Measurements from ENCODE around the gene CUEDC1. TPM values are rescaled to one million over a fixed set of nuclear protein-coding genes. Genes with fewer than 3 reads are reported as not detected.

CUEDC1 gene
- total and polyA plus RNA-seq, 2 of the 13 experiments (the other 11 are each of a cell fraction or from before 2014, with no cell fraction given): 7.4 to 12.9 TPM

- TF ChIP-seq ZNF512B (CRISPR knock-in tag; IDR thresholded peaks at IDR 0.05; ENCODE audit: borderline replicate concordance) (no peak), HCFC1 (IDR thresholded peaks at IDR 0.05; ENCODE audit: low read depth, low read length) (no peak), ZNF605 (CRISPR knock-in tag; IDR thresholded peaks at IDR 0.05) (peak; percentile 46; the same call in 1 of the 2 replicates), IRF2 (CRISPR knock-in tag; IDR thresholded peaks at IDR 0.05) (0 out of 2 replicates have a peak, but pooled peaks have one; percentile 17), KDM5A (IDR thresholded peaks at IDR 0.05; ENCODE audit: borderline replicate concordance, low read length) (no peak), DPF2 (CRISPR knock-in tag; IDR thresholded peaks at IDR 0.05; ENCODE audit: borderline replicate concordance, low read depth) (no peak), MAZ (IDR thresholded peaks at IDR 0.05; ENCODE audit: borderline replicate concordance, low read depth, low read length) (no peak), MAZ (CRISPR knock-in tag; IDR thresholded peaks at IDR 0.05; ENCODE audit: low read depth) (0 out of 2 replicates have a peak, but pooled peaks have one; percentile 12), ZZZ3 (CRISPR knock-in tag; IDR thresholded peaks at IDR 0.05; ENCODE audit: borderline replicate concordance) (peak; percentile 66; the same call in 1 of the 2 replicates), ZMAT3 (CRISPR knock-in tag; conservative IDR thresholded peaks at IDR 0.05) (no peak), RELA (CRISPR knock-in tag; IDR thresholded peaks at IDR 0.05) (no peak), HNRNPK (IDR thresholded peaks at IDR 0.05; ENCODE audit: low read depth, low read length, poor library complexity, severe bottlenecking) (no peak), SNAI1 (CRISPR knock-in tag; IDR thresholded peaks at IDR 0.05; ENCODE audit: borderline replicate concordance) (no peak), MIER2 (CRISPR knock-in tag; IDR thresholded peaks at IDR 0.05) (peak; percentile 76; the same call in 1 of the 2 replicates), HOXD1 (CRISPR knock-in tag; IDR thresholded peaks at IDR 0.05) (no peak), NR2C2 (CRISPR knock-in tag; IDR thresholded peaks at IDR 0.05; ENCODE audit: borderline replicate concordance) (peak; percentile 65; the same call in 1 of the 2 replicates), IKZF4 (CRISPR knock-in tag; IDR thresholded peaks at IDR 0.05; ENCODE audit: borderline replicate concordance, low read depth, not compliant biosample characterization) (no peak)
- TF ChIP-seq, protein P1, sequence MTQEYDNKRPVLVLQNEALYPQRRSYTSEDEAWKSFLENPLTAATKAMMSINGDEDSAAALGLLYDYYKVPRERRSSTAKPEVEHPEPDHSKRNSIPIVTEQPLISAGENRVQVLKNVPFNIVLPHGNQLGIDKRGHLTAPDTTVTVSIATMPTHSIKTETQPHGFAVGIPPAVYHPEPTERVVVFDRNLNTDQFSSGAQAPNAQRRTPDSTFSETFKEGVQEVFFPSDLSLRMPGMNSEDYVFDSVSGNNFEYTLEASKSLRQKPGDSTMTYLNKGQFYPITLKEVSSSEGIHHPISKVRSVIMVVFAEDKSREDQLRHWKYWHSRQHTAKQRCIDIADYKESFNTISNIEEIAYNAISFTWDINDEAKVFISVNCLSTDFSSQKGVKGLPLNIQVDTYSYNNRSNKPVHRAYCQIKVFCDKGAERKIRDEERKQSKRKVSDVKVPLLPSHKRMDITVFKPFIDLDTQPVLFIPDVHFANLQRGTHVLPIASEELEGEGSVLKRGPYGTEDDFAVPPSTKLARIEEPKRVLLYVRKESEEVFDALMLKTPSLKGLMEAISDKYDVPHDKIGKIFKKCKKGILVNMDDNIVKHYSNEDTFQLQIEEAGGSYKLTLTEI (CRISPR knock-in tag; conservative IDR thresholded peaks at IDR 0.05): no peak
- TF ChIP-seq, protein P2, sequence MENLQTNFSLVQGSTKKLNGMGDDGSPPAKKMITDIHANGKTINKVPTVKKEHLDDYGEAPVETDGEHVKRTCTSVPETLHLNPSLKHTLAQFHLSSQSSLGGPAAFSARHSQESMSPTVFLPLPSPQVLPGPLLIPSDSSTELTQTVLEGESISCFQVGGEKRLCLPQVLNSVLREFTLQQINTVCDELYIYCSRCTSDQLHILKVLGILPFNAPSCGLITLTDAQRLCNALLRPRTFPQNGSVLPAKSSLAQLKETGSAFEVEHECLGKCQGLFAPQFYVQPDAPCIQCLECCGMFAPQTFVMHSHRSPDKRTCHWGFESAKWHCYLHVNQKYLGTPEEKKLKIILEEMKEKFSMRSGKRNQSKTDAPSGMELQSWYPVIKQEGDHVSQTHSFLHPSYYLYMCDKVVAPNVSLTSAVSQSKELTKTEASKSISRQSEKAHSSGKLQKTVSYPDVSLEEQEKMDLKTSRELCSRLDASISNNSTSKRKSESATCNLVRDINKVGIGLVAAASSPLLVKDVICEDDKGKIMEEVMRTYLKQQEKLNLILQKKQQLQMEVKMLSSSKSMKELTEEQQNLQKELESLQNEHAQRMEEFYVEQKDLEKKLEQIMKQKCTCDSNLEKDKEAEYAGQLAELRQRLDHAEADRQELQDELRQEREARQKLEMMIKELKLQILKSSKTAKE (CRISPR knock-in tag; IDR thresholded peaks at IDR 0.05; ENCODE audit: borderline replicate concordance): no peak
- TF ChIP-seq, protein P3, sequence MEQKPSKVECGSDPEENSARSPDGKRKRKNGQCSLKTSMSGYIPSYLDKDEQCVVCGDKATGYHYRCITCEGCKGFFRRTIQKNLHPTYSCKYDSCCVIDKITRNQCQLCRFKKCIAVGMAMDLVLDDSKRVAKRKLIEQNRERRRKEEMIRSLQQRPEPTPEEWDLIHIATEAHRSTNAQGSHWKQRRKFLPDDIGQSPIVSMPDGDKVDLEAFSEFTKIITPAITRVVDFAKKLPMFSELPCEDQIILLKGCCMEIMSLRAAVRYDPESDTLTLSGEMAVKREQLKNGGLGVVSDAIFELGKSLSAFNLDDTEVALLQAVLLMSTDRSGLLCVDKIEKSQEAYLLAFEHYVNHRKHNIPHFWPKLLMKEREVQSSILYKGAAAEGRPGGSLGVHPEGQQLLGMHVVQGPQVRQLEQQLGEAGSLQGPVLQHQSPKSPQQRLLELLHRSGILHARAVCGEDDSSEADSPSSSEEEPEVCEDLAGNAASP (CRISPR knock-in tag; IDR thresholded peaks at IDR 0.05; ENCODE audit: borderline replicate concordance): peak; percentile 82; the same call in 1 of the 2 replicates
Observed at GRCh38 chr17:57953219-57953618, 2.0 kb downstream of the CUEDC1 start (continued).

Data from HepG2 (cell line).